DMS 273 (cell line): ENCODE results near the gene KLF16.

Experiments used
- DNase-seq: peaks from one replicate; lab custom pipeline; 2025; ENCODE audit not compliant: unreplicated experiment; lab: John Stamatoyannopoulos, UW

Gene KLF16

DNA sequence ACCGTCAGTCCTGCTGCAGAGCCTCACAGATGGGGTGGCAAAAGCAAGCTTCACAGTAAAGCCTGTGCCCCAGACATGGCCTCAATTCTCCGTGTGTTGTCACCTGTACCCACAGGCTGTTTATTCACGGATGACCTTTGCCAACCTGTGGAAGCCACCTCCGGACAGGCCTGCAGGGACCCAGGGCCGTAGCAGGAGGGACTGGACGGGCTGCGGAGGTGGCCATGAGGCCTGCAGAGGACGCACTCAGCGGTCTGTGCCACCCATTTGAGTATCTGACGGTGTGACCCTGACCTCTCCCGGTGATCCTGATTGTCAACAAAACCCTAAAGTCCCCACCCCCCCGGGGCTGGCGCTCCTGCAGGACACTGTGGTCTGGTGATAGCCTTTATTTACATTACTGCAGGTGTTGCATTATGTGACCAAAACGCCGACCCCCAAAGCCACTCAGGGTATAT, 7.8 kb upstream of the KLF16 start:
- DNase-seq, result no peak

DNA sequence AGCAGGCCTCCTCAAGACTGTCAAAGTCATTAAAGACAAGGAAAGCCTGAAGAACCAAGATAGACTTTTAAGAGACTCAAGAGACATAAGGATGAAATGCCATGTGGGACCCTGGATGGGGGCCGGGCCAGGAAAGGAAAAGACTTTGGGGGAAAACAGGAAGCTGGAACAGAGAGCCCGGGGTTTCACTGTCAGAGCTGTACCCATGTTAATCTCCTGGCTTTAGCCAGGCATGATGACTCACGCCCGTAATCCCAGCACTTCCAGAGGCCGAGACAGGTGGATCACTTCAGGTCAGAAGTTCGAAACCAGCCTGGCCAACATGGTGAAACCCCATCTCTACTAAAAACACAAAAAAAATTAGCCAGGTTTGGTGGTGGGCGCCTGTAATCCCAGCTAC, 5.6 kb upstream of the KLF16 start:
- DNase-seq, result no peak

DNA sequence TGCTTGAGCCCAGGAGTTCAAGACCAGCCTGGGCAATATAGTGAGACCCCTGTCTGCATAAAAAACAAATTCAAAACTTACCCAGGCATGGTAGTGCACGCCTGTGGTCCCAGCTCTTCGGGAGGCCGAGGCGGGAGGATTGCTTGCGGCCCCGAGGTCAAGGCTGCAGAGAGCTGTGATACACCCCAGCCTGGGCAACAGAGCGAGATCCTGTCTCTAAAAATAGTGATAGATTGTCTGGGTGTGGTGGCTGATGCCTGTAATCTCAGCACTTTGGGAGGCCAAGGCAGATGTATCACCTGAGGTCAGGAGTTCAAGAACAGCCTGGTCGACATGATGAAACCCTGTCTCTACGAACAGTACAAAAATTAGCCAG, 4.0 kb upstream of the KLF16 start:
- no peak for DNase-seq

DNA sequence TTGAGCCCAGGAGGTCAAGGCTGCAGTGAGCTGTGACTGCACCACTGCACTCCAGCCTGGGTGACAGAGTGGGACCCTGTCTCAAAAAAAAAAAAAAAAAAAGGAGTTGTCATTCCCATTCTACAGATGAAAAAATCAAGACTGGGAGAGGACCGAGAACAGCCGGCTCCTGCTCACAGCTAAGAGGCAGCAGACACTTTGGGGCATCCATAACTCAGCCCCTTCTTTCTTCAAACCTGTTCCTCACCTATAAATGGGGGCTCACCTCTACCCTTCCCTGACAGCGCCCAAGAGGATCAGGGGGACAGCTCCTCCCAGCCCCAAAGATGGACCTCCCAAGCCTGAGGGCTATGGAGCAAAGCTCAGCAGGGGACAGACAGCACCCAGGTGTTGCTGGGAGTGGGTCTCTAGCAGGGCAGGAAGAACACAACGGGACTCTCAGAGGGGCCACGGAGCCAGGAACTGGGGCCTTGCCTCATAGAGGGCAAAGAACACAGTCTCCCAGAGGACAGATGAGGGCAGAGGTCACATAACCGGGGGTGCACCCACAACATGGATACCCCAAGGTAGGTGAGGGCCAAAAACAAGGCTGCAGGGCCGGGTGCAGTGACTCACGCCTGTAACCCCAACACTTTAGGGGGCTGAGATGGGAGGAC, 3.4 kb upstream of the KLF16 start:
- no peak for DNase-seq

DNA sequence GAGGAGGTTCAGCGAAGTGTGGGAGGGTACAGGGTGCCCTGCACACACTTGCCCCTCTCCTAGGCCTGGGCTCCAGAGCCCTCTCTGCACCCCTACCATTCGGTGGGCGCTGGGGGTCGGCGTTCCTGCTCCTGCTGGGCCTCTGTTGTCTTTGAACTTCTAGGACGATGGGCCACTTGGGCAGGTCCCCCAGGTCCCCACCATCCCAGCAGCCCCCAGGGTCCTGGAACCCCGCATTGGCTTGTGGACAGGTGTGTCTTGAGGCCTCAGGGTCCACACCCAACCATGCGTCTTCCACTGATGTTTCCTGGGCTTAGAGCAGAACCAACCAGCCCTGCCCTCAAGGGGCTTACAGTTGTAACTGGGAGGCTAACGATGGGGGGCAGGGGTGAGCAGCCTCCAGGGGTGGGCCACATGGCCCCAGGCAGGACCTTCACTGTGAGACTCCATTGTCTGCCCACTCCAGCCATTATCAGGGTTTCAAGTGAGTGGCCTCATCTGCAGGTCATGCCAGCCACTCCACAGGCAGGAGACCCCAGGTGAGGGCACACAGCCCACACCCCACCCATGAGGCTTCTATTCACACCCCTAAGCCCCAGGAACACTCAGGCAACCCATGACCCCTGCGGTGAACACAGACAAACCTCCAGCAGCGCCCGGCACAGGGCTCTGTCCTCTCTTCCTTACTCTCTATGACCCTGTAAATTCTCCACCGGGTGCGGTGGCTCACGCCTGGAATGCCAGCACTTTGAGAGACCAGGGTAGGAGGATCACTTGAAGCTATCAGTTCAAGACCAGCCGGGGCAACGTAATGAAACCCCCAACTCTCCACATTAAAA, 2.0 kb upstream of the KLF16 start:
- DNase-seq, result no peak

DNA sequence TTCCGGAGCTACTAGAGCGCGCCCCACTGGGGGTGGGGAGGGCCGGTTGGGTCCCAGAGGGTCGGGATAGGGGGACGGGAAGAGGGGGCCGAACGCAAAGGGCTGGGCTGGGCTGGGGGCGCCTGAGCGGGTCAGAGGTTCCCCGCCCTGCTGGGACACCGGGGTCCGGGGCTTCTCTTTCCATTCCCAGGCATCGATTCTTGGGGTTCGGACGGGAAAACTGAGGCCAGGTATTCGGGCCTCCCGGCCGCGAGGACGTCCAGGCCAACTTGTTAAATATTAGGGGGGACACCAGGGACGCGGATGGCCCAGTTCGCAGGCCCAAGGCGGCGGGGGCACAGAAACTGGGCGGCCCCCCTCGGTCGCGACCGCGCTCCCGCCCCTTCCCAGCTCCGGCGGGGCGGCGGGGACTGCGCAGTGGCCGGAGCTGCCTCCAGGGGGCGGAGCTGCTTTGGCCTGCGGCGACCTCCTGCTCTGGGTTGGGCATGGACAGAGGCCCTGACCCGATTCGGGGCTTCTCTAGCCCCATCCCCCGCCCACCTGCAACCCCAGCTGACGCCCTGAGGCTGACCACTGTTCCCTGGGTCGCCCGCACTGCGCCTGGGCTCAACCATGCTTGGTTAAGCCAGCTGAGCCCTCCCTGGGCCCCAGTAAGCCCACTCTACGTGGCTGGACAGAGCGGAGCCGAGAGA, 1.2 kb upstream of the KLF16 start:
- DNase-seq, result peak; percentile 88

DNA sequence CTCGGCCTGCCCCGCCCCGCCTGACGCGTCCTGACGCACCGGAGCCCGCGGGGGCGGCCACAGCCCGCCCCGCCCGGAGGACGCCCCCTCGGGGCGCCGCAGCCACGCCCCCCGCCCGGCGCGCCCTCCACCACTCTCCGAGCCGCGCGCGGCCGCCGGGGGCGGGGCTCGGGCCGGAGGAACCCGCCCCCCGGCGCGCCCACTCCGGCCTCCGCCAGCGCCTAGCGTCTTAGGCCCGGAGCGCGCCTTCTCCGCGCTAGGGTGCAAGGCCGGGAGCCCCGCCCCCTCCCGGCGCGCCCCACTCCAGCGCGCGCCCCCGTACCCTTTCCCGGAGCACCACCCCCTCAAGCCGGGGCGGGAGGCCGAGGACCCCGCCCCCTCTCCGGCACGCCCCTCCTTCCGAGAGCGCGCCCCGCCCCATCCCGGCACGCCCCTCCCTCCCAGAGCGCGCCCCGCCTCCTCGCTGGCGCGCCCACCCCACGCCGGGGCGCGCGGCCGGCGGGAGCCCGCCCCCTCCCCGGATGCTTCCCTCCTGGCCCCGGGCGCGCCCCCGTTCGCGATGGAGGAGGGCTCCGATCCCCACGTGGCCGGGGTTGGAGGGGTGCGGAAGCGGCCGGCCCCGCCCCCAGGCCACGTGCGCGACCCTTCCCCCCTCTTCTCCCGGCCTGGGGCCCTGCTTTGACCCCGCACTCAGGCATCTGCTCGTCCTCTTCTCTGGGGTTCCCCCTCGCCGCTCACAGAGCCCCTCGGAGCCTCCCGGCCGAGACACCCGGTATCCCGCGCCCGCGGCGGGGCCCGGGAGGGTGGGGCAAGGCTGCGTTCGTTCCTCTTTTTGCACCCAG, 480 bp upstream of the KLF16 start:
- DNase-seq, result peak; percentile 99

DNA sequence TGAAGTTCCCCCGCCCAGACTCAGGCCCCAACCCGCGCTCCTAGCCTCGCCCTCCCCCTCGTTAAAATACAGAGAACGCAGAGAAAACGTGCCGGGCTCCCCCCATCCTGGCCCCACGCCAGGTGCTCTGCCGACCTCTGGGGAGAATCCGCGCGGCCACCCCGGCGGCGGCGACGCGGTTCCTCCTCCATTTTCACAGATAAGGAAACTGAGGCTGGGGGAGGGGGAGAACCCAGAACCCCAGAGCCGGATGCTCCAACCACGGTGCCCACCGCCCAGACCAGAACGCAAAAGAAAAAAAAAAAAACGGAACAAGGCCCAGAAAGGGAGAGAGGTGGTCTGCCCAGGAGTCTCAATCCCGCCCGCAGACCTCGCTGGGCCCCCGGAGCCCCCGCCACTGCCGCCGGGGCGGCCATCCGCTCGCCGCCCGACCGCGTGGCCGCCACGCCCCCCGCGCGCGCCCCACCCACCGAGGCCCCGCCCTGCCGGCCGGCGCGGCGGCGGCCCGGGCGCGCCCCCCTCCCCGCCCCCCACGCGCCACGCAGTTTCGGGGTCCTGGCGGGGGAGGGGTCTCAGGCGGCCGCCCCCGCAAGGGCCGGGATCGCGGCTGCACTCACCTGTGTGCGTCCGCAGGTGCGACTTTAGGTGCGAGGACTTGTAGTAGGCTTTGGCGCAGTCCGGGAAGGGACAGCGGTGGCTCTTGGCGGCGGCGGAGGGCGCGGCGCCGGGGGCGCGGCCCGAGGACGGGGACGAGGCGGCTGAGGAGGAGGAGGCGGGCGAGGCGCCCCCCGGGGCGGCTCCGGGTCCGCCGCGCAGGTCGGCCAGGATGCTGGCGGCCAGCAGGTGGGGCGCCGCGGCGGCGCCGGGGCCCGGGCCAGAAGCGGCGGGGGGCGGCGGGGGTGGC, 703 bp downstream of the KLF16 start:
- peak; percentile 82 for DNase-seq

DNA sequence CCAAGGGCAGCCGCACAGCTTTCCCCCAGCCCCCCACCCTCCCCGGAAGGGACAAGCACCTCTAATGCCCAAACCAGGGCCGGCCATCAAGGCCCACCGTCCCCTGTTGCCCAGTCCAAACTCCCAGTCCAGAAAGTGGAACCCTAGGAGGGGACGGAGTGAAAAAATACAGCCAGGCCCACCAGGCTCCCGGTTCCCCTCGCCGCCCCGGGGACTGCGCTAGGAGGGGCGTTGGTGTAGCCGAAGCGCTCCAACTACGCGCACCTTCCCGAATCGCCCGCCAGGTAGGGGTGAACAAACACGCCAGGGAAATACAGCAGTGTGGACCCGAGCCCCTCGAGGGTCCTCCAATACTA, 1.3 kb downstream of the KLF16 start:
- DNase-seq, result no peak

DNA sequence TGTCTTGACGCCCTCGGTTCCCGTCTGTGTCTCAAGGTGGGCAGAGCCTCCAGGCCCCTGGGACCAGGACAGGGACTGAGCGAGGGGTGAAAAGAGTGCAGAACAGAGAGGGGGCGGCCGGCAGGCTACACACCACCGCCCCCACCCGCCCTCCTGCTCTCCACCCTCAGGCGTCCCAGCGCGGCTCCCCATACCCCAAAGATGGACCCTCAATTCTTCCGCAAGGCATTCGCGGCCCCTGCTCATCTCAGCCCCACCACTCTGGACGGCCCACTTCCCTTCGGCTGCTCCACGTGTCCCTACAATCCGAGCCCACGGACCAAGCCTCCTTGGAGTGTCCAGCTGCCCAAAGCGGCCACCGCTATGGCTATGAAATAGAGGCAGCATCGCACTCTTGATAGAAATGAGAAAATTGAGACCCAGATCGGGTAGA, 1.8 kb downstream of the KLF16 start:
- peak; percentile 49 for DNase-seq

DNA sequence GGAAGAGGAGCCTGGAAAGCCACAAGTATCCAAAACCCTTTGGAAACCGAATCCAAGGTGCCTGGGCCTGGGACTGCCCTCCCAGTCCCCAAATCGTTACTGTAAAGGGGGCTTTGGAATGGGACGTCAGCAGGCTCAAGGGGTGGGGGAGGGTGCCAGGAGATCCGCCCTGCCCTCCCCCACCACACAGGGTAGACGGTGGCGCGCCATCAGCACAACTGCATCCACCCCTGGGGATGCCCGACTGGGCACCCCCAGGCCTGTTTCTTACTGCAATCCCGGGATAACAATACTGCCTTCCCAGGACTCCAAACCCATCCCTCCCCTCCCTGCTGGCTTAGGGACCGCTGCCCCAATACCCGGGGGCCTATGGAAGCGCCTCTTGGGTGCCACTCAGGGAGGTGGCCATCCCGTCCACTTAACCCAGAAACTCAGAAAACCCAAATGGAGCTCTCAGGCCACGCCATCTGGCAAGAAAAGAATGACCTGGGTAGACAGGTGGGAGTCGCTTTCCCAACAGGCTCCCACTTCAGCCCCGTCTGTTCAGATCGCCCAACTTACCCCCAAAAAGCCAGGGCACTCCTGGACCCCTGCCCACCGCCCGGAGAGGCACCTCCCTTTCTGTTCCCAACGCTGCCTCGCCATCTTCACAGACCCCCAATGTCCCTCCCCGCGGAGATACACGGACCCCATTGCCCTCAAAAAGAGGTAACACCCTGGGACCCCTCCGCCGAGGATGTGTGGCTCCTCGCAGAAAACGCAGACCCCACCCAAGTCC, 2.4 kb downstream of the KLF16 start:
- peak; percentile 59 for DNase-seq

DNA sequence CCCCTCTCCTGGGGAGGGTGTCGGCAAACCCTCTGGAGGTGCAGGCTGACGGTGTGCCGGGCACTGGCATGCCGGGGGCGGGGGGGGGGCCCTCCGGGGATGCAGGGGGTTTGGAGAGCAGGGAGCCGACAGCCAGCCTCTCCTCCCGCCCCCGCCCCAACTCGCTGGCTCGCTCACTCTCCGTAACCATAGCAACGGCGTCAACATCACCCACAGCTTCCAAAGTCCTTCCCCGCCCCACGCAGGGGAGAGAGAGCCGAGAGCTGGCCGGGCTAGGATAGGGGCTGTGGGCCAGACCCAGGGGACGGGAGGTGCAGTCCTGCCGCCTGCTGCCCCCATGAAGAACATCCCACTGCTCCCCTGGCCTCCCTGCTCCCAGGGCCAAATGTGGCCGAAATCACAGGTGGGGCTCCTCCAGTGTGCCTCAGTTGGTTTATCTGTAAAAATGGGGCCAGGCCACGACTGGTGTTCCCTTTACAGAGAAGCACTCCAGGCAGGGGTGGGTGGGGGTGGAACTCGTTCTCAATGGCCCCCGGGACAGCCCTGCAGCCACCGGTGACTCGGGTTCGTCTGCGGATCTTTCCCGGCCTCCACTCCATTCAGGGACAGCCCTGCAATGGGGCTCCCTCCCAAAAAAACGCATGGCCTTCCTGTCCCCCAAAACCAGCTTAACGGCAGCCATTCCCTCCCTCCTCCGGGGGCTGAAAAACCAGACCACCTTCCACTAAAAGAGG, 3.2 kb downstream of the KLF16 start:
- DNase-seq, result peak; percentile 84

DNA sequence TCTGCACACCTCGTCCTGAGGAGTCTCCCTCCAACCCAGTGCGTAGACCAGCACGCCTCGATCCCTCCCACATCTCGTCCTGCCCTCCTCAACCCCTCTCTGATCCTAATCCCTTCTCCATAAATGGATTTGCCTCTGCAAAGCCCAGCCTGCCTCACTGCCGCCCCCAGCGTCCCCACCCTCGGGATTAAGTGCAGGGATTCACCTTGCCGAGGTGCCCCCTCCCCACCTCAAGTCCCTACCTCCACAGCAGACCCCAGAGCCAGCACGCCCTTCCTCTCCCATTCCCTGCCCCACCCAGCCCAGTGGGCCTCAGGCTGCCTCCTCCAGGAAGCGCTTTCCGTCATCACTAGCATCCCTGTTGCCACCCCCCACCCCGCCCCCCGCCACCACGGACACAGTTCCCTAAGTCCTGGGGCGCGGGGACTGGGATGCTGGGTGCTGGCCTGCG, 4.0 kb downstream of the KLF16 start:
- peak; percentile 58 for DNase-seq

DNA sequence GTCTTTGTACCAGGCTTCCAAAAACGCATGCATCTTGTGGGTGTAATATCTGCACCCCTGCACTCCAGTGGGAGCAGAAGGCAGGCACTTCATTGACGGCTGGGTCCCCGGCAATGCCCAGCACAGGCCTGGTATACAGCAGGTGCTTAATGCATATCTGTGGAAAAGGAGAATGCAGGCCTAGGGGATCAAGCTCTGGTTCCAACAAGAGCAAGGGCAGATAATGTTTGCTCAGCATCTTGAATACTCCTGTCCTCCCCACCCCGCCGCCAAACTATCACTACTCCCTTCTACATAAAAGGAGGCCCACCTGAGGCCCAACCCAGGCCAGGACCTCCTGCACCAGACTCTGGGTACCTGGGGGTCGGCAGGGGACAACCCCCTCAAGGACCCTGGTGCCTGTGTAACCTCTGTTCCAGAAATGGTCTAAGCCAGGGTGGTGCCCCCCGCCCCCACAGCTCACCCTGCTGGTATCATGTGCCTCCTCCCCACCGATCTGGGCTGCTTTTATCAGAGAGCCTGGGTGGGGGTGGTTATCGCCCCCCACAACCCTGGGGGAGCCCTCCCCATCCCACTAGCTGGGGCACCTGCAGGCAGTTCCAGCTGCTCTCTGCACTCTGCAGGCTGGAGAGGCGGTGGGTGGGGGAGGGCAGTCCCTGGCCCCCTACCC, 4.8 kb downstream of the KLF16 start:
- DNase-seq, result peak; percentile 52

DNA sequence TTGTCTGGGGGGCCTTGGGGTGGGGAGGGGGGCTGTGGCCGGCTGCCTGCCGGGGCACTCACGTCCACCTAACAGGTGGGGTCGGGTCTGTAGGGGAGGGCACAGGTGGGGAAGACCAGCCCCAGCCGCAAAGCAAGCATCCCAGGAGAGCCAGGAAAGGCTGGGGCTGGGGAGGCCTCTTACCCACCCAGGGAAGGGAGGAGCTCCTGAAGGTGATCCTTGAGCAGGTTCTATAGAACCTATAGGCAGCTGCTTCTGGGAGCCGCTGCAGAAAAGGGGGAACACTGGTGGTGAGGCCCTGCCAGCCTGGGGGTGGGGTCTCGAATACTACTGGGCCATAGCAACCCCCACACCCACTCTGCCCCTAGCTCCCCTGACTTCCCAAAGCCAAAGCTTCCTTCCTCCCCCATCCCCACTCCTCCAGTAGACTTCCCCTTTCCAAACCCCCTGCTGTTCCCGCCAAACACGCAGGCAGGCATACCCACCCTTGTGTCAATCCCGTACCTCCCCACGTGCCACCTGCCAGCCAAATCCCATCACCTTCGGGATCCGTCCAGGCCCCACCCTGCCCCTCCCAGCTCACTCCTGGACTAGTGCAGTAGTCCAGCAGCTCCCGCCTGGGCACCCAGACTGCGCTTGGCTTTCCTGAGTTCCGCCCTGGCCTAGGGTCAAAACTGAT, 5.6 kb downstream of the KLF16 start:
- peak; percentile 73 for DNase-seq

DNA sequence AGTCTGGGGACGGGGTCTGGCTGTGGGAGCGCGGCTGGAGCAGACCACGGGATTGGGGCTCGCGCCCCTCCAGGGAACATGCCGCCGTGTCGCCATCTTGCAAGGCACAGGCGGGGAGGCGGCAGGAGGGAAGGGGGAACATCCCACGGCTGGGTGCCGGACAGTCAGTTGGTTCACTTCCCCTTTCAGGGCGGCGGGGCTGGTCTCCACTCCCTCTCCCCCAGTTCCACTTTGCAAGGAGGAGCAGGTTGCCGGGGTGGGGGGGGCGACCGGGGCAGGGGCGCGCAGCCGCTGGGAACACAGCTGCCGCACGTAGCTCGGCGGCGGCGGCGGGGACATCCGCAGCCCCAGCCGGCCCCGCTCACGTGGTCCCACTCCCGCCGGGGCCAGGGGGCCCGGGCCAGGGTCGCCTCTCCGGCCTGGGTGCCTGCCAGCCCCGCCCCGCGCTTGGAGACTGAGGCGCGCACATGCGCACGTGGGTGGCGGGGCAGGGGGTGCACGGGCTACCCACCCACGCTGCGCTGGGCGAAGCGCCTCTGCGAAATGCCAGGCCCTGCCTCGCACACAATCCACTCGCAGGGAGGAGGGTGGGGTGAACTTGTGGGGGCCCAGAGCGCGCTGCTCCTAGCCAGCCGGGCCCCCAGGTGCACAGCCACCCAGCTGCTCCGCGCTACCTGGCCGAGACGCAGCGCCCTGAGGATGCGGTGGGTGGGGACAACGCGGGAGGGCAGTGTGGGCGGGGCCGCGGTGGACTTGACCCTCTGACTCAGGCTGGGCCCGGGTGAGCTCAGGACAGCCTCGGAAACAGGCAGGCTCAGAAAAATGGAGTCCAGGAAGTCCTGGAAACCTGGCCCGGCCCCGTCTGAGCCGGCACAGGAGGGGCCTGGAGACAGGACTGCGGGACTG, 6.4 kb downstream of the KLF16 start:
- peak; percentile 85 for DNase-seq
